HG02938 (cell line): Measurements from ENCODE around the gene SERPINA9.
"Not testable (repeated sequence)": the region's sequence is repeated elsewhere in the genome, so short reads cannot be mapped to it uniquely, and the experiment has no call there.

ENCODE experiments used
- ATAC-seq: cut with Tn5 transposase; IDR thresholded peaks from one replicate; pipeline ENCODE4 v1.9.1; 2021; ENCODE audit warnings: mild to moderate bottlenecking, moderate library complexity; ENCODE audit not compliant: unreplicated experiment

Gene SERPINA9, protein sequence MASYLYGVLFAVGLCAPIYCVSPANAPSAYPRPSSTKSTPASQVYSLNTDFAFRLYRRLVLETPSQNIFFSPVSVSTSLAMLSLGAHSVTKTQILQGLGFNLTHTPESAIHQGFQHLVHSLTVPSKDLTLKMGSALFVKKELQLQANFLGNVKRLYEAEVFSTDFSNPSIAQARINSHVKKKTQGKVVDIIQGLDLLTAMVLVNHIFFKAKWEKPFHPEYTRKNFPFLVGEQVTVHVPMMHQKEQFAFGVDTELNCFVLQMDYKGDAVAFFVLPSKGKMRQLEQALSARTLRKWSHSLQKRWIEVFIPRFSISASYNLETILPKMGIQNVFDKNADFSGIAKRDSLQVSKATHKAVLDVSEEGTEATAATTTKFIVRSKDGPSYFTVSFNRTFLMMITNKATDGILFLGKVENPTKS

DNA sequence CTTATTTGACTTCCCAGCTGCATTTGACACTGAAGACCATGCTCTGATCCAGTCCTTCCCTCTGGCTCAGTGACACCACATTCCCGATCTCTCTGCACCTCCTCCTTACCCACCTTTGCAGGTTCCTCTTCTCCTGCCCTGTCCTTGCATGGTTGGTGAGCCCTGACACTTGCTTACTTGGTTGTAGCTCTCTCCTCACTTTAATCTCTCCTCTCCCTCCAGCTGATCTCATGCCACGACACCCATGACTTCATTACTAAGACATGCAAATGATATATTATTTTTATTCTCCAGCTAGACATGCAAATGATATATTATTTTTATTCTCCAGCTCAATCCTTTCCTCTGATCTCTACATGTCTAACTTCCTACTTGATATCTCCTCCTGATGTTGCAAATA, at the start of gene SERPINA9:
Gene SERPINA9 (minus strand): TSS at position 175 of the 400 bp plus-strand sequence. CDS start 6,357 bp downstream, outside the sequence.
- no peak for ATAC-seq

DNA sequence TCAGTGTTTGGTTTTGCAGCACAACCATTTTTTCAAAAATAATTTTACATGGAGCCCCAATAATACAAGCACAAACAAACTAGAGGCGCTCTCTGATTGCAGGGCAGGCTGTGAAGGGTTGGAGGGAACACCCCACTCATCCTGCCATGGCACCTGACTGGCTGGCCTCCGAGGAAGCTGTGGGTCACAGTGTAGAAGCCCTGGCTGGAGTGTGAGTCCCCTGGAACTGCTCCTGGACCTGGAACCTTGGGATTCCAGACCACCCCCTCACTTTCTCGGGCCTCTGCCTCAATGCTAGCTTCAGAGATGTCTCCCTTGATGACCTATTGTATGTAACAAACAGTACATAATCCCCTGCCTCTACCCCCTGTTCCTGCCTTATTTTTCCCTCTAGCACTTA, 48.1 kb upstream of the SERPINA9 start:
- ATAC-seq, result no peak

DNA sequence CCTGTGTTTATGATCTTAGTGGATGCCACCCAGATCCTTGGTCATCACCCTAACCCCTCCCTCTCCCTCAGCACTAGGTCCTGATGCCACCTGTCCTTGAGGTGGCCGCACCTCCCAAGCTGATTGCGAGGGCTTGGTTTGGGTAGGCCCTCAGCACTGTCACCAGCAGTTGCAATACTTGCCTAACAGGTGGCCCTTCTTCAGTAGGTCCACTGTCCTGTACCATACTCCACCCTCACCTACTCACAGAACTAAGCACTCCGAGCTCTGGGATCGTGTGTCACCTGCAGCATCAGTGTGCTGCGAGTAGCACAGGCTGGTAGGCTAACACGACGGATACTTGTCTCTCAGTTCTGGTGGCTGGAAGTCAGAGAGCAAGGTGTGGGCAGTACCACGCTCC, 47.3 kb upstream of the SERPINA9 start:
- ATAC-seq, result no peak

DNA sequence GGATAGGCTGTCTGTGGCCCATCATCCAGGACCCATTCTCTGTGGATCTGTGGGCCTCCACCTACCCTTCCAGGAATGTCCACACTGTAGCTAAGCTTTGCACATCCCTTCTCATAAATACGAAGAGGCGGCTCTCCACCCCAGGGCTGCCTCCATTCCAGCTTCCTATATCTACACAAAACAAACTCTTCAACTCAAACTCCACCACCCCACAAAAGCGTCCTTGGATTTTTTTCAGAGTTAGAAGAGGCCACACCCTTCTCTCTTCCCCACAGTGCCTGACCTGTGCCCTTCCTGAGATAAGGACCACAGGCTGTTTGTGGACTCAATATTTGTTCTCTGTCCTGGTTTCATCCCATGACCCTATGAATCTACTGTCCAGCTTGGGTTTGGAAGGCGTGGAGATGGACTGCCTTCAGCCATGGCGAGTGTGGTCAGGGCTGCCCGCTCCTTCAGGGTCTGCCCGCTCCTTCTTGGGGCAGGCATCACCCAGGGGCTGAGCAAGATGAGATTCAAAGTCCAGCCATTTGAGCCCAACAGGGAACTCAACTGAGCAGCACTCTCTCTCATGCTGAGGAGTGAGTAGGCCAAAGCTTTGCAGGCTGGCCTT, 46.2 kb upstream of the SERPINA9 start:
- no peak for ATAC-seq

DNA sequence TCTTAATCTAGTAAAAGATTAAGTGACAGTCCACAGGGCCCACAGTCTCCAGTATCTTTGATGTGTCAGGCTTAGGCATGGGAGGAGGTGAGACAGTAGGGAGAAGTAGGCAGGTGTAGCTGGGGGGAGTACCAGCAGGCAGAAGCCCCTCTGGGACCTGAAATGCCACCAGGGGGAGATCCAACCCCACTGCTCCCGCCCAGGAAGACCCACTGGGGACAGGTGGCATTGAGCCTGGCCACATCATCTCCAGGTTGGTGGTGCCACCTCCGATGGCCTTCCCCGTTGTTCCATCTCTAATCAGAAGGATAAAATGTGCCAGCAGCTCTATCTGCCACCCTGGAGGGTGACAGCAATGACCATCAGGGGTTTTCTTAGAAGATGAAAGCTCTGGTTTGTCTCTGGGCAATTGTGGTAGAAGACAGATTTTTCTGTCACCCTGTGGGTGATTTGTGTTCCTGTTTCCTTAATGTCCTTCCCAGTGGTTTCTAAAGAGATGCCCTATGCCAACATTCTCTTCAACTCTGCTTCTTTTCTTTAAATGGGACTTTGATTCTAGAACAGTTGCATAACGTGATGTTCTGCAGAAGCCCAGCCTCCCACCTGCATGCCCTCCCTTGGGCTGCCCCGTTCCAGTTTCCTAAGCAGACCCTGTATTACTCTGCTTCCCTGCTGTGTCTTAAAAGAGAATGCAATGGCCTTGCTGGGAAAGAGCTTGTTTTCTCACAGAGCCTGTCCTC, 45.5 kb upstream of the SERPINA9 start:
- ATAC-seq, result no peak

DNA sequence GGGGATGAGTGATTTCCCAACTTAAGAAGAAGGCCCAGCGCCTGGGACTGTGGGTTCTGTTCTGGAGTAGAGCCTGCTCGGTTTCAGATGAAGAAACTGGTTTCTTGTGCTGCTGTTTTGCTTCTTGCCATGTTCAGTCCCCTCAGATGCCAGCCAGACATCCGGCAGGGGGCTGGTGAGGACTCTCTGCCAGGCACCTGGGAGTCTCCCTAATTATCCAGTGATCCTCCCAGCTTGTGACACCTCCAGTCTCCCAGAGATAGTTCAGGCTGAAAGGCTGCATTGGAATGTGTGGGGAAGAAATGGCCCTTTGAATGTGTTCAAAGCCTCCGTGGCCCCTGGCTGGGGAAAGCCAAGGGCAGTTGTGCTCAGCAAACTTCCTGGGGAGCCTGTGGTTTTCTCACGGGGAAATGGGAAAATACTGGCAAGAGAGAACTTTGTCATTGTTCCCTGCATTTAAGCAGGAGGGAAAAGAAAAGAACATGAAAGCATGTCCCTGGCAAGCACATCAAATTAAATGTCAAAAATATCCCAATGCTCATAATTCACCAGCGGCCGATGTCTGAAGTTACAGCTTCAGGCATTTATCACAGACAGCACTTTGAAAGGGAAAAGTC, 41.8 kb upstream of the SERPINA9 start:
- no peak for ATAC-seq

DNA sequence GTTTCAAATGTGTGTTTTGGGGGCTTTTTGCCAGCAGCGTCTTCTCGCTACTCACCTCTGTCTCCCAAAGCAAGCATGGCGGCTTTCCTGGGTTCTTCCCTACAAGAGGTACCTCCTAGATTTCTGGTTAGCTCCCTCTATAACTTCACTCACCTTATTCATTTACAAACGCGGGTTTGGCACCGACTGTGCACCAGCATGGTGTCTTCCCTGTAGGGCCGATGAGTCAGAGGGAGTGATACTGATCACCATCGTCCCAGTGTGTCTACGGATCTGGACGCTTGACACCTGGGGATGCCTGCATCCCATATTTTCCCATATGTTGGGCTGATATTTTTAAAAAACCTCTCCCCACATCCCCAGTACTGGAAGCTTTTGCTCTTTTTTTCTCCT, 41.2 kb upstream of the SERPINA9 start:
- no peak for ATAC-seq

DNA sequence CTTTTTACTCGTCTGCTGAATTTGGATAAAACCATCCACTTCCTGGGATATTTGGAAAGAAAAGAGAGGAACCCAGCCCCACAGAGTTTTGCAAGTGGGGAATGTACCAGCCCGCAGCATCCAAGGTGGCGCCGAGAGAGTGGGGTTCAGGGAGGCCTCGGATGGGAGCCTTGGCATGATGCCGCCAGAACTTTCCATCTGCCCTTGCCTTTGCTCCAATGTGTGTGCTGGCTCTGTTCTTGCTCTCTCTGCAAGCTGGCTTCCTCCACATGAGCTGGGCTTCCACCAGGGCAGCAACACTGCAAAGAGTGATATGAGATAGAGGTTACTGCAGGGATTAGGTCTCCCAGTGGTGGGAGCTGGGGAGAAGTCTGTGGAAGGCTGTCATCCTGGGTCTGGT, 39.9 kb upstream of the SERPINA9 start:
- ATAC-seq, result no peak

DNA sequence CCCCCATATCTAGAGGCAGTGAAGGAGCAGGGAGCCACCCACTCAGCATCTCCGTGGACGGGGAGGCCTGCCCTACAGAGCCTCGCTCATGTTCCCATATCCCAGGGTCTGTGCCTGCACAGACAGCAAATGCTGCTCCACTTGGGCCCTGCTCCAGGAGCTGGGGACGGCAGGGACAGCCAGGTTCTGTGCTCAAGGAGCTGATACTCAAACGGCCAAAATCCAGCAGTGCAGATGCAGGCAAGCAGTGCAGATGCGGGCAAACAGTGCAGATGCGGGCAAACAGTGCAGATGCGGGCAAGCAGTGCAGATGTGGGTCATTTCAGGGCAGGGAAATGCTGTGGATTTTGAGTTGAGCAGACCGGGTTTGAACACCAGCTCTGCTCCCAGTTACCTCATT, 39.4 kb upstream of the SERPINA9 start:
- no peak for ATAC-seq

DNA sequence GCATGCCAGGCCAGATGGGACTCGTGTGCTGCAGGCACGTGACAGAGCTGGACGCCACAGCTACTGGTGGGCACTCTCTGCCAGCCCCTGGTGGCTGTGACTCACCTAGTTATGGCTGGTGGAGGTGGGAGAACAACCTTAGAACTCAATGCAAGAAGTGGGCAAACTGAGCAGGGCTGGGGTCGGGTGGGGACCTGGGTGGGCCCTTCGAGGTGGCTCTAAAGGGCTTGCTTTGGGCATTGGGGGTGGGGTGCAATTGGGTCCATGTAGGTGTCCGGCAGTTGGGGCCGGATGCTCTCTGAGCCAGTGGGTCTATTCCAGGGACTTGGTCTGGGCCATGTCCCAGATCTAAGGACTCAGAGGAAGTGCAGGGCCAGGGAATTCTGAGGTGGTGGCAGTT, 38.4 kb upstream of the SERPINA9 start:
- ATAC-seq, result no peak

DNA sequence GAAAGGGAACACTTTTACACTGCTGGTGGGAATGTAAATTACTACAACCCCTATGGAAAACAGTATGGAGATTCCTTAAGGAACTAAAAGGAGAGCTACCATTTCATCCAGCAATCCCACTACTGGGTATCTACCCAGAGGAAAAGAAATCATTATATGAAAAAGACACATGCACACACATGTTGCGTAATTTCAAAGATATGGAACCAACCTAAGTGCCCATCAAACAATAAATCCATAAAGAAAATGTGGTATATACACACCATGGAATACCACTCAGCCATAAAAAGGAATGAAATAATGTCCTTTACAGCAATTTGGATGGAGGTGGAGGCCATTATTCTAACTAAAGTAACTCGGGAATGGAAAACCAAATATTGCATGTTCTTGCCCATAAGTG, 34.5 kb upstream of the SERPINA9 start:
- not testable (repeated sequence) for ATAC-seq

DNA sequence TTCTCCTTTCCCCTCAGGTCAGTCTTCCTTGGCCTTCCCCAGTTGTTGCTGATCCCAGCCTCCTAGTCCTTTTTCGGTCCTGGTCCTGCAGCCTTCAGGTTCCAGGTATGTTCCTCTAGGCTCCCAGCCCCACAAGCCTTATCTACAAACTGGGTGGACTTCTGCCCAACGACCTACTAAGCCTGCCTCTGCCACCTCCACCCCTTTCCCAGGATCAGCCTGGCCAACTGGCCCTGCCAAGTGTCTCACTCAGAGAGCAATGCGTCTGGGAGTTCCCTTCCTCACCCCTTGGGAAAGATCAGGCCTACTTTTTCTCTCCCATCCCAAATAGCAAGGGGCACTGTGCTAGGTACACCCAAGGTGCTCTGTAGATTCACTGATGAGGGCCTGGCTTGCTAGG, 33.4 kb upstream of the SERPINA9 start, which contains the start of gene SERPINA12:
Gene SERPINA12 (minus strand): TSS at position 114 of the 400 bp plus-strand sequence. CDS start 11,072 bp downstream, outside the sequence.
- ATAC-seq, result no peak

DNA sequence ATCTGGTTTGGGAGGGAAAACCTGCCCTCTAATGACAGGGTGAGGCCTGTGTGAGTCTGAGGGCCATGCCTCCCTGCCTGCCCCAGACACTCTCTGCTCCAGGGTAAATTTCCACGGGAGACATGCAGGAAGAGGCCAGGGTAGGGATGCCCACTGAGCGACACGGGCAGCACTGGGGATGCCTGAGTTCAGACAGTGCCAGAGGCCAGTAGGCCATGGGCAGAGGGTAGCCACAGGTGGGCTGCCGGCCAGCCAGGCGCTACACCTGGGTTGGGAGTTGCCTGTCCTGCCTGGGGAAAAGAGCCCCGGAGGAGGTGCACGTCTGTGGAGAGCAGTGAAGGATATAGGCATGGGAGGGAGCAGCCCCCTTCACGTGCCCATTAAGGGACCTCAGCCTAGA, 29.6 kb upstream of the SERPINA9 start:
- no peak for ATAC-seq

DNA sequence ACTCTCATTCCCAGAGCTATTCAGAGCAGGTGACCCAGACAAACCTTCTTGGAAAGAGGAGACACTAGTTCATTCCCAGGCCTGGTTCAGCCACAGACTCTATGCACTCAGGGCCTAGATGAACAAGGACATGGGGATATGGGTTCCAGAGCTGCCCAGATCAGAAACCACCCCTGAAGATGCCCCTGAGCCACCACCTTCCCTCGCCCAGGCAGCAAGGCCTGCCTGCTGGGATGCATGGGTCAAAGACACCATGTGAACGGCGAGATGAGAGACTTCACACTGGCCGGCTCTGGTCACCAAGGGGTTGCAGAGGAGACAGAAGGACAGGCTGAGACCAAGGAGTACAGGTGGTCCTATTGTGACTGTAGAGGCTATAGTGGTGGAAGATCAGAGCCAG, 29.2 kb upstream of the SERPINA9 start:
- no peak for ATAC-seq

DNA sequence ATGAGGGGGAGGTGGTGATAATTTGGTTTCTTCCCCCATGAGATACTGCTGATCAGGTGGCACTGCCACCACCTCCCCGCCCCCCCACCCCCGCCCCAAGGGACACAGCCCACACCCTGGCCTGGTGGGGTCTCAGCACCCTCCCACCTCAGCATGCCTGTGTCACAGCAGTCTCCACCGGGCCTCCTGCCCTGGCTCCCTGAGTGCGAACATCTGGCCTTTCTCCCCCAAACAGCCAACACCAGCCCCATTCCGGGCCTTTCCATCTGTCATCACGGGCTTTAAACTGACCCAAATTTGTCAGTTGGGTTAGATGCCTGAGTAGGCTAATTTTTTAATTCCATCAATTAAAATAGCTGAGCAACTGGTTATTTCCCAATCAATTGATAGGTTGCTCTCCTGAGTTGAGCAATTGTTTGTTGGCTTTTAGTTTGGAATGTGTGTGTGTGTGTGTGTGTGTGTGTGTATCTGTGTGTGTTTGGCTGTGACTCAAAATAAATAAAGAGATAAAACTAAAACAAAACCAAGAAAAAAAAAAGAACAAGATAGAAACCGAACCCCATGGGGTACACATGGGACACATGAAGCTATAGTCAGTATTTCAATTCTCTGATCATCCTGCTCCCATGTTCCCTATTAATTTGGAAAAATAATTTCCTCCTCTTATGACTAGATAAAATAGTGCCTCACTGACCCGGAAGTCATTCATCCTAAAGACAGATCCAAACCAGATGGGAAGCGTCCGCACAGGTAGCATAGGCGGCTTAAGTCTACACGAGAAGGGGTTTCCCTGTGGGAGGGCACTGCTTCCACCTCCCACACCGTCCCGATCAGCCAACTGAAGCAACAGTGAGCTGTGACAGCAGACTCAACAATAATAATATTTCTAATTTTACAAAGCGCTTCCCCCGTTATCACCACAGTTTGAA, 25.9 kb upstream of the SERPINA9 start:
- ATAC-seq, result no peak

DNA sequence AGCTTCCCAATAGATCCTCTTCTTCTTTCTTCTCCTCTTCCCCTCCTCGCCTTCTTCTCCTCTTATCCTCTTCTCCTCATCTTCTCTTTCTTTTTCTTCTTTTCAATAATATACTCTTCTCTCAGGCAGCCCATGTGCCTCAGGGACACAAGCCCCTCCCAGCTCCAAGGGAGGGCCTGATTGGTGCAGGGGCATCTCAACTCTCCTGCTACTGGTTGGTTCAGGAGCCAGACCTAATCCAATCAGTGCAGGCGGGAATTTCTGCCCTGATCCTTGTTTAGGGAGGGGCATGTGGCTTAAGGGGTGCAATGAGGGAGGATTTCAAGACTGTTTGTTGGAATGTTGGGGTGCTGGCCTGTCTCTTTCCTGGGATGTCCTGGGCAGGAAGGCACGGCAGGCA, 24.3 kb upstream of the SERPINA9 start:
- ATAC-seq, result no peak

DNA sequence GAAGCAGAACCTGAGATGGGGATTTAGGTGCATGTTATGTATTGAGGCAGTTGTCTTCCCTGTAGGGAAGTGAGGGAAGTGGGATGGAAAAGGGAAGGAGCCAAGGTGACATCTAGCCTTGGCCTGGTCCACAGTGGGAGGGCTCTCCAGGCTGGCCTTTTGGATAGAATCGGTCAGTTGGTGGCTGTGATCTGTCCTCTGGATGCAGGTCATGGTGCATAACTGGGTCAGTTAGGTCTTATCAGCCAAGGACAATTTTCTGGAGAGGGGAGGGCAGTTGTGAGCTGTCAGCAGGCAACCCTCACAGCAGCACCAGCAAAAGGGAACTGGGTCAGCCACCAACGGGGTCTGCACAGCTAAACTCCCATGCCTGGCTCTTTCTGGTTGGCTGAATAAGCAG, 23.7 kb upstream of the SERPINA9 start:
- no peak for ATAC-seq

DNA sequence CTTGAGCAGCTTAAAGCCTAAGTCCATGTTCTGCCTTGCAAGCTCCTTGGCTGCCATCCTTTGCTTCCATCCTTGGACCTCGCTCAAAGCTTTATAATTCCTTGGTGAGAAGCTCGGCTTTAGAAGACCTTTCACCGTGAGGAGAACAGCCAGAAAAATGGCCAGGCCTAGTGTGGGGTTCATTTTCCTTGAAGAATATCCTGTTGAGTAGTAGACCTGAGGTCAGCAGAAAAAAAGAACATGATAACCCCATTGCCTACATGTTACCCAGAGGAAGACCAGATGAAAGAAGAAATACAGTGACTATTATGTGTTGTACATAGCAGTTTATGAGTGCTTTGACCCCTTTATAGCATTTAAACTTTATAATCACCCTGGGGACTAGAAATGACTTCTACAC, 22.2 kb upstream of the SERPINA9 start:
- ATAC-seq, result no peak

DNA sequence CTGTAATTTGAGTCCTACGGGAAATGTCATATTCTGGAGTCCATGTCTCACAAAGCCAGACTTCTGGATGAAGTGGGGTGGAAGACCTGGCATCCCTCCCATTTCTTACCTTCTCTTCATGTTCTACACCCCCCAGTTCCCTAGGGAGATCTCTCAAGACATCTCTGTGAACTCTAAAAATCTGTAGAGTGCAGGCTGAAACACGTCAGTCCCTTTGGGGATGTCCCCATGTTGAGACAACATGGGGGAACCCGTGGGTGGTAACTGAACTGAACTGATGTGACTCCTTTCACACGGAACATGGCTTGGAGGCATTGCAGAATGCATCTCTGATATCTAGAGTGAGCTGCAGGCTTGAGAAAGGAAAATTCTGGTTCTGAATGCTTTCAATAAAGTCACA, 18.1 kb upstream of the SERPINA9 start:
- no peak for ATAC-seq

DNA sequence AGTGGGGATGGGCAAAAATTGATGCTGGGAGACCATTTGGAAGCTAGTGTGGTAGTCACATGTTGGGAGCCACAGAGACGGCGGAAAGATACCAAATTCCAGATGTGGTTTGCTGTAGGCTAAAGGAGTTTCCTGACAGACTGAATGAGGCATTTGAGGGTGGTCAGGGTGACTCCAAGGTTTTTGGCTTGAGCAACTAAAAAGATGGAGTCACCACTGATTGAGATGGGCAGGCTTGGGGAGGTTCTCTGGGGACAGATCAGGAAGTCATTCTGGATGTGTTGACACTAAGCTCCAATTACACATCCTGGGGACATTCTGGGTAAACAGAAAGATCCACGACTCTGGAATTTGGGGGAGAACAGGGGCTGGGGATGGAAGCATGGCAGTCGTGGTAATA, 15.5 kb upstream of the SERPINA9 start:
- ATAC-seq, result no peak
